Fibroblast of the aortic adventitia (primary cell): ENCODE measurements around the gene GSKIP. TPM values are rescaled to one million over a fixed set of nuclear protein-coding genes. Genes with fewer than 3 reads are reported as not detected.

Source experiments
- DNase-seq: peaks from one replicate; pipeline ENCODE4 v3.0.0-alpha.2; 2010; ENCODE audit warnings: low read depth
- H3K4me3 ChIP-seq: 2 replicates; pipeline ENCODE4 v1.5.1; 2011; ENCODE audit warnings: low read depth, mild to moderate bottlenecking, control low read depth, low read length, moderate library complexity
- total RNA-seq: library from RNA; depleted of rRNA; stranded (reverse); fragments of >200 nt; gene quantifications from 2 replicates; pipeline ENCODE4 v1.2.3, GENCODE V29; 2012; ENCODE audit warnings: low replicate concordance
- TF ChIP-seq, protein P1 (sequence below): IDR thresholded peaks from 2 replicates; pipeline ENCODE4 v1.5.1; 2011; ENCODE audit warnings: mild to moderate bottlenecking, low read length, control low read depth, inconsistent platforms; ENCODE audit not compliant: insufficient read depth

GSKIP gene
- total RNA-seq, result 21.9 and 33.9 TPM in 2 replicates

GRCh38 chr14:96362965-96363750 is at the start of gene GSKIP, which contains the start of gene ATG2B:
TSS of gene GSKIP (plus strand) at chr14:96363526. CDS start at chr14:96382248, 18,722 bp downstream.
TSS of gene ATG2B (minus strand) at chr14:96363341. CDS start at chr14:96362976, 365 bp downstream.
- DNase-seq, result peak; percentile 80
- H3K4me3 ChIP-seq, result peak within 1 kb of the TSS; percentile 91
- TF ChIP-seq, protein P1, sequence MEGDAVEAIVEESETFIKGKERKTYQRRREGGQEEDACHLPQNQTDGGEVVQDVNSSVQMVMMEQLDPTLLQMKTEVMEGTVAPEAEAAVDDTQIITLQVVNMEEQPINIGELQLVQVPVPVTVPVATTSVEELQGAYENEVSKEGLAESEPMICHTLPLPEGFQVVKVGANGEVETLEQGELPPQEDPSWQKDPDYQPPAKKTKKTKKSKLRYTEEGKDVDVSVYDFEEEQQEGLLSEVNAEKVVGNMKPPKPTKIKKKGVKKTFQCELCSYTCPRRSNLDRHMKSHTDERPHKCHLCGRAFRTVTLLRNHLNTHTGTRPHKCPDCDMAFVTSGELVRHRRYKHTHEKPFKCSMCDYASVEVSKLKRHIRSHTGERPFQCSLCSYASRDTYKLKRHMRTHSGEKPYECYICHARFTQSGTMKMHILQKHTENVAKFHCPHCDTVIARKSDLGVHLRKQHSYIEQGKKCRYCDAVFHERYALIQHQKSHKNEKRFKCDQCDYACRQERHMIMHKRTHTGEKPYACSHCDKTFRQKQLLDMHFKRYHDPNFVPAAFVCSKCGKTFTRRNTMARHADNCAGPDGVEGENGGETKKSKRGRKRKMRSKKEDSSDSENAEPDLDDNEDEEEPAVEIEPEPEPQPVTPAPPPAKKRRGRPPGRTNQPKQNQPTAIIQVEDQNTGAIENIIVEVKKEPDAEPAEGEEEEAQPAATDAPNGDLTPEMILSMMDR, result no peak

DNA sequence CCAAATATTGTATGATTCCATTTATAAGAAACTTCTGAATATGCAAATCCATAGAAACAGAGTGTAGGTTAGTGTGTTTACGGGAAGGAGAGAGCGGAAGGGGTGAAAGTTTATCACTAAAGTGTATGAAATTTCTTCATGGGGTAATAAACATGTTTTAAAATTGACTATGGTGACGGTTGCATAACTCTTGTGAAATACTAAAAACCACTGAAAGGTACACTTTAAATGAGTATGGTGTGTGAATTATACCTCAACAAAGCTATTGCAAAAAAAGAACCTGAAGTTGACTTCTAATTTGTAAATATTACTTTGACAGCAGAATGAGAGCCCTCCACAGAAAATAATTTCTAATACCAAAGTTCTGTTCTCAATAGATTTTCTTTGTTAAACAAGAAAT is 47.2 kb upstream of the GSKIP start:
- H3K4me3 ChIP-seq, result no peak overlapping the region
- no peak for DNase-seq
- TF ChIP-seq, protein P1, result no peak

- no peak overlapping the region for H3K4me3 ChIP-seq
- DNase-seq, result no peak
- TF ChIP-seq, protein P1, result no peak
These were observed 44.5 kb upstream of the GSKIP start for GRCh38 chr14:96318836-96319235.

DNA sequence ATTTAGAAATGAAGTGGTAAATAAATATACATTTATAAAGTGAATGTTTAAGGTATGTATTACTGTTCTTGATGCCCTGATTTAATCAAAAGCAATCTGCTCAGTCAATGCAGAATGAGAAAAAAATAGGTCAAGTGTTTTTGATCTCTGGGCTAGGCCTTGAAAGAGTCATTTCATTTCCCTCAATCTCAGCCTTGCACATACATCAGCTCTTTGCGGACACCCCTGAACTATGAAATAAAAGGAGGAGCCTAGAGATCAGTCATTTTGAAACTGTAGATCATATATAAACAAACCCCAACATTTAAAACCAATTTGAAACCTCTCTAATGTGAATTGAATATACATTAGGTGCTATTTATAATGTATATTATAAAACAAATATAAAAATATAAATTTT is 42.7 kb upstream of the GSKIP start:
- TF ChIP-seq, protein P1, result no peak
- H3K4me3 ChIP-seq, result no peak overlapping the region
- no peak for DNase-seq

DNA sequence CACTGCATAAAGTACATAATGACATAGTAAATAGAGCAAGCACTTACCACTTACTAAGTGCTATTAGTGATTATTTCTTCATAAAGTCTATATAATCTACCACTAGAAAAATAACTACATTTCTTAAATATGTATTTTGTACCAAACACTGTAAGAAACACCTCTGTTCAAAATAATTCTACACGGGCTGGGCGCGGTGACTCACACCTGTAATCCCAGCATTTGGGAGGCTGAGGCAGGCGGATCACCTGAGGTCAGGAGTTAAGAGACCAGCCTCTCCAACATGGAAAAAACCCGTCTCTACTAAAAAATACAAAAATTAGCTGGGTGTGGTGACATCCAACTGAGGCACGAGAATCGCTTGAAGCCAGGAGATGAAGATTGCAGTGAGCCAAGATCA is 39.1 kb upstream of the GSKIP start:
- DNase-seq, result no peak
- no peak overlapping the region for H3K4me3 ChIP-seq
- TF ChIP-seq, protein P1, result no peak

DNA sequence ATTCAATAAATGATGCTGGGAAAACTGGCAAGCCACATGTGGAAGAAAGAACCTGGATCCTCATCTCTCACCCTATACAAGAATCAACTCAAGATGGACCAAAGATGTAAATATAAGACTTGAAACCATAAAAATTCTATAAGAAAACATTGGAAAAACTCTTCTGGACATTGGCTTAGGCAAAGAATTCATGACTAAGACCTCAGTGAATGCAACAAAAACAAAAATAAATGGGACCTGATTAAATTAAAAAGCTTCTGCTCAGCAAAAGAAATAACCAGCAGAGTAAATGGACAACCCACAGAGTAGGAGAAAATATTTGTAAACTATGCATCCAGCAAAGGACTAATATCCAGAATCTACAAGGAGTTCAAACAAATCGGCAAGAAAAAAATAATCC is 24.8 kb upstream of the GSKIP start:
- DNase-seq, result no peak
- TF ChIP-seq, protein P1, result no peak
- H3K4me3 ChIP-seq, result no peak overlapping the region

- TF ChIP-seq, protein P1, result no peak
- DNase-seq, result no peak
These were observed 22.0 kb upstream of the GSKIP start for GRCh38 chr14:96341323-96341722.

More at GRCh38 chr14:96341323-96341722, 22.0 kb upstream of the GSKIP start:
- H3K4me3 ChIP-seq, result no peak overlapping the region
